HL-60/S4 treated with retinoic acid at 250 ng/mL for 4 days and 3 days (cell line): ENCODE results near the gene CHCHD3.
"Not testable (repeated sequence)": the region's sequence is repeated elsewhere in the genome, so short reads cannot be mapped to it uniquely, and the experiment has no call there.

Source experiments
- in situ Hi-C: fragments of 300-500 bp; cut with MboI; formaldehyde crosslinking; loops from 2 replicates; pipeline ENCODE4 v1.7.0; 2022; ENCODE audit warnings: low sequenced_read_pairs

Gene CHCHD3

GRCh38 chr7:132965951-132966350, 115.9 kb downstream of the CHCHD3 start:
- in situ Hi-C loops: no loop called here

- in situ Hi-C loops: no loop called here
These were observed 117.0 kb downstream of the CHCHD3 start for GRCh38 chr7:132964876-132965275.

GRCh38 chr7:132959891-132960290, 122.0 kb downstream of the CHCHD3 start:
- in situ Hi-C loops: no loop called here

- in situ Hi-C loops: no loop called here
These were observed 125.3 kb downstream of the CHCHD3 start for GRCh38 chr7:132956556-132956955.

- in situ Hi-C loops: no loop called here
These were observed 128.4 kb downstream of the CHCHD3 start for GRCh38 chr7:132953468-132953867.

- in situ Hi-C loops: no loop called here
These were observed 131.2 kb downstream of the CHCHD3 start for GRCh38 chr7:132950725-132951124.

- in situ Hi-C loops: no loop called here
These were observed 134.9 kb downstream of the CHCHD3 start for GRCh38 chr7:132947011-132947410.

GRCh38 chr7:132944774-132945173, 137.1 kb downstream of the CHCHD3 start:
- in situ Hi-C loops: no loop called here

GRCh38 chr7:132943645-132944044, 138.2 kb downstream of the CHCHD3 start:
- in situ Hi-C loops: no loop called here

GRCh38 chr7:132942701-132943100, 139.2 kb downstream of the CHCHD3 start:
- in situ Hi-C loops: no loop called here

- in situ Hi-C loops: no loop called here
These were observed 140.0 kb downstream of the CHCHD3 start for GRCh38 chr7:132941905-132942304.

- in situ Hi-C loops: no loop called here
These were observed 140.5 kb downstream of the CHCHD3 start for GRCh38 chr7:132941428-132941827.

GRCh38 chr7:132940084-132940483, 141.8 kb downstream of the CHCHD3 start:
- in situ Hi-C loops: no loop called here

GRCh38 chr7:132939495-132939894, 142.4 kb downstream of the CHCHD3 start:
- in situ Hi-C loops: no loop called here

- in situ Hi-C loops: no loop called here
These were observed 144.6 kb downstream of the CHCHD3 start for GRCh38 chr7:132937286-132937685.

GRCh38 chr7:132935608-132936007, 146.3 kb downstream of the CHCHD3 start:
- in situ Hi-C loops: no loop called here

- in situ Hi-C loops: no loop called here
These were observed 147.9 kb downstream of the CHCHD3 start for GRCh38 chr7:132934017-132934416.

- in situ Hi-C loops: no loop called here
These were observed 148.8 kb downstream of the CHCHD3 start for GRCh38 chr7:132933072-132933458.

GRCh38 chr7:132932296-132933071, 149.4 kb downstream of the CHCHD3 start:
- in situ Hi-C loops: no loop called here

- in situ Hi-C loops: no loop called here
These were observed 151.0 kb downstream of the CHCHD3 start for GRCh38 chr7:132930881-132931280.

- in situ Hi-C loops: not testable (repeated sequence)
These were observed 151.9 kb downstream of the CHCHD3 start for GRCh38 chr7:132929944-132930343.

- in situ Hi-C loops: no loop called here
These were observed 162.1 kb downstream of the CHCHD3 start for GRCh38 chr7:132919771-132920170.

GRCh38 chr7:132915647-132916046, 166.2 kb downstream of the CHCHD3 start:
- in situ Hi-C loops: no loop called here
